ENCODE measurements around the gene TMC4.

The TMC4 gene

DNA sequence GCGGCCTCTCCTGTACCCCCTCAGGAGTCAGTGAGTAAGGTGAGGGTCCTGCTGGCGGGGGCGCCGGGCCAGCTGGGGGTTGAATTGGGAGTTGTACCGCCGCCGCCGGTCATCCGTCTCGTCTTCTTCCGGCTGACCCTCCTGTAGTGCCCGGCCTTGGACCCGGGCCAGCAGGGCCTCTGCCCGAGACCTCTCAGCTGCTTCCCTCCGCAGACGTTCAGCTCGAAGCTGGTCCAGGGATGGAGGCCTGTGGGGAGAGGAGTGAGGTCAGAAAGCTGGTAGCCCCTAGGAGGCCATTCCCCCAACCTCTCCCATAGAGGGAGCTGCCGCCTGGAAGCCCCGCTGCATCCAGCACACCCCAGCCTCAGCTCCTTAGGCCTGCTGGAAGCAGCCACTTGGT is 17.3 kb downstream of the TMC4 start:
- Histone ChIP-seq H4K20me1 (ENCODE audit: insufficient read depth, low read length, poor library complexity, severe bottlenecking) (peaks cover 16% of the 10 kb centered on the region), H3K9me3 (ENCODE audit: insufficient read depth, low read depth, low read length) (no peaks in the 10 kb centered on the region), H3K9me2 (replicated peaks; ENCODE audit: low read depth, low read length) (no peaks in the 10 kb centered on the region), H3K9ac (ENCODE audit: low read depth, low read length, poor library complexity, severe bottlenecking) (no peak overlapping the region), H3K79me2 (ENCODE audit: insufficient read depth, low read length) (peaks cover 26% of the 10 kb centered on the region), H3K36me3 (ENCODE audit: insufficient read depth, low read length) (peaks cover 59% of the 10 kb centered on the region; the same call in 1 of the 2 replicates), H3K4me1 (ENCODE audit: insufficient read depth, low read length, poor library complexity, severe bottlenecking) (peaks cover 17% of the 10 kb centered on the region), H2AFZ (ENCODE audit: low read length) (no peak overlapping the region), H3F3A (ENCODE audit: low read depth) (peaks cover 10% of the 10 kb centered on the region; the same call in 1 of the 2 replicates), H3K4me3 (ENCODE audit: low read length, poor library complexity, severe bottlenecking) (no peak overlapping the region), H3K27me3 (ENCODE audit: insufficient read depth, low read length, poor library complexity, severe bottlenecking) (no peaks in the 10 kb centered on the region), H3K4me2 (ENCODE audit: low read depth, low read length, poor library complexity, severe bottlenecking) (no peak overlapping the region)
- no peak for TF ChIP-seq CTCF (conservative IDR thresholded peaks at IDR 0.05; ENCODE audit: low read length)
- TF ChIP-seq EZH2phosphoT487 (IDR thresholded peaks at IDR 0.05; ENCODE audit: borderline replicate concordance), result no peak

DNA sequence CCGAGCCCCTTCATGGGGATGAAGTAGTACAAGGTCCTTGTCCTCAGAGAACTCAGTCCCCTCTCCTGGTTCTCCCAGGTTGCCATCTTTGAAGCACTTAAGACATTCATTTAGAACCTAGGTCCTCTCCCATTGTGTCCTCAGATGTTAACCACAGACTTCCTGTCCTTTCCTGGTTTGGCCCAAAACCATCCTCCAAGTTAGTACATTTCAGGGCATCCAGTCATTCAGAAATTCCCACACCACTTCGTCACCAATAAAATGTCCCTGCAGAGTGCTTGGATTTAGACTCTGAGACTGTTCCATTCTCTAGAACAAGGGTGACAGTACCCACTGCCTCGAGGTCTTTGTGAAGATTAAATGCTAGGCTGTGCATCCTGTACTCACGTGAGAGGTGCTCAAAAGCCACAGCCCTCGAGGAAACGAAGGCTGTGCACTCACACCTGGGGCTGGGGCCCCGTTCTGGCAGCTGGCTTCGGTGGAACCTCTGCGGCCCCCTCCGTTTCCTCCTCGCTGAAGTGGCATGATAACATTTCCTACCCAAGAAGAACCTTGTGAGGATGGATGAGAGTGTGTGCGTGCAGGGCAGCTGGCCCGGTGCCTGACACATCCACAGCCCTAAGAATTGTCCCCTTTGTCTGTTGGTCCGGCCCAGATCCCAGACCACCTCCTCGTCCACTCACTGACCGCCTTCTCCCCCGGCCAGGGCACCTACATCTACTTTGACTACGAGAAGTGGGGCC is 18.2 kb downstream of the TMC4 start:
- Histone ChIP-seq H3K27me3 (ENCODE audit: insufficient read depth, low read length, poor library complexity, severe bottlenecking) (no peaks in the 10 kb centered on the region), H4K20me1 (ENCODE audit: insufficient read depth, low read length, poor library complexity, severe bottlenecking) (peaks cover 16% of the 10 kb centered on the region), H3K9ac (ENCODE audit: low read depth, low read length, poor library complexity, severe bottlenecking) (no peak overlapping the region), H3K4me1 (ENCODE audit: insufficient read depth, low read length, poor library complexity, severe bottlenecking) (peaks cover 13% of the 10 kb centered on the region), H3K9me2 (replicated peaks; ENCODE audit: low read depth, low read length) (no peaks in the 10 kb centered on the region), H3K79me2 (ENCODE audit: insufficient read depth, low read length) (peaks cover 20% of the 10 kb centered on the region), H3K4me2 (ENCODE audit: low read depth, low read length, poor library complexity, severe bottlenecking) (no peak overlapping the region), H3K36me3 (ENCODE audit: insufficient read depth, low read length) (peaks cover 68% of the 10 kb centered on the region; the same call in 1 of the 2 replicates), H3K9me3 (ENCODE audit: insufficient read depth, low read depth, low read length) (no peaks in the 10 kb centered on the region), H3F3A (ENCODE audit: low read depth) (peaks cover 10% of the 10 kb centered on the region; the same call in 1 of the 2 replicates), H3K4me3 (ENCODE audit: low read length, poor library complexity, severe bottlenecking) (no peak overlapping the region), H2AFZ (ENCODE audit: low read length) (no peak overlapping the region)
- no peak for TF ChIP-seq EZH2phosphoT487 (IDR thresholded peaks at IDR 0.05; ENCODE audit: borderline replicate concordance)
- no peak for TF ChIP-seq CTCF (conservative IDR thresholded peaks at IDR 0.05; ENCODE audit: low read length)

- H2AFZ ChIP-seq (ENCODE audit: low read length), result no peak overlapping the region
- H3K9ac ChIP-seq (ENCODE audit: low read depth, low read length, poor library complexity, severe bottlenecking), result no peak overlapping the region
- no peaks in the 10 kb centered on the region for H3K27me3 ChIP-seq (ENCODE audit: insufficient read depth, low read length, poor library complexity, severe bottlenecking)
- H3K4me1 ChIP-seq (ENCODE audit: insufficient read depth, low read length, poor library complexity, severe bottlenecking), result peaks cover 9% of the 10 kb centered on the region
- H3K4me2 ChIP-seq (ENCODE audit: low read depth, low read length, poor library complexity, severe bottlenecking), result no peak overlapping the region
- H3K4me3 ChIP-seq (ENCODE audit: low read length, poor library complexity, severe bottlenecking), result no peak overlapping the region
- H3K9me3 ChIP-seq (ENCODE audit: insufficient read depth, low read depth, low read length), result no peaks in the 10 kb centered on the region
- H3K9me2 ChIP-seq (replicated peaks; ENCODE audit: low read depth, low read length), result no peaks in the 10 kb centered on the region
- peaks cover 77% of the 10 kb centered on the region; the same call in 1 of the 2 replicates for H3K36me3 ChIP-seq (ENCODE audit: insufficient read depth, low read length)
- peaks cover 16% of the 10 kb centered on the region for H3K79me2 ChIP-seq (ENCODE audit: insufficient read depth, low read length)
- peaks cover 10% of the 10 kb centered on the region; the same call in 1 of the 2 replicates for H3F3A ChIP-seq (ENCODE audit: low read depth)
- TF ChIP-seq CTCF (conservative IDR thresholded peaks at IDR 0.05; ENCODE audit: low read length), result no peak
- no peak for TF ChIP-seq EZH2phosphoT487 (IDR thresholded peaks at IDR 0.05; ENCODE audit: borderline replicate concordance)
- peaks cover 13% of the 10 kb centered on the region for H4K20me1 ChIP-seq (ENCODE audit: insufficient read depth, low read length, poor library complexity, severe bottlenecking)
These were observed 19.1 kb downstream of the TMC4 start for GRCh38 chr19:54153731-54154326.
